ENCODE data around the gene RTP3. TPM values are rescaled to one million over a fixed set of nuclear protein-coding genes. Genes with fewer than 3 reads are reported as not detected.

RTP3 gene
- total RNA-seq, 1 donor, result not detected

GRCh38 chr3:46549989-46550388 lies 52.2 kb downstream of the RTP3 start:
- no peak for TF ChIP-seq CTCF (IDR thresholded peaks at IDR 0.05; ENCODE audit: insufficient read depth, low read length)
- no peak for DNase-seq (ENCODE audit: low read depth)
- H3K4me3 ChIP-seq (ENCODE audit: low read depth, low read length), result no peak overlapping the region

Other genes with a start within 250 kb of the RTP3 start
- under 0.01 TPM in 1 of 2 replicates, not detected in the other for gene CCR2, start 143.9 kb upstream of the RTP3 start, total RNA-seq (ENCODE audit: low replicate concordance)
- not detected in 2 replicates for gene CCR5, start 127.0 kb upstream of the RTP3 start, total RNA-seq (ENCODE audit: low replicate concordance)
- gene CCRL2, start 90.7 kb upstream of the RTP3 start, total RNA-seq (ENCODE audit: low replicate concordance), result 0.54 TPM in 1 of 2 replicates, not detected in the other
- gene LTF, start 33.1 kb upstream of the RTP3 start, total RNA-seq (ENCODE audit: low replicate concordance), result not detected in 2 replicates
- gene LRRC2, start 68.3 kb downstream of the RTP3 start, total RNA-seq (ENCODE audit: low replicate concordance), result 7.9 and 10.1 TPM in 2 replicates
- not detected in 2 replicates for gene FAM240A, start 114.5 kb downstream of the RTP3 start, total RNA-seq (ENCODE audit: low replicate concordance)
- 0.16 and 0.18 TPM in 2 replicates for gene ALS2CL, start 195.7 kb downstream of the RTP3 start, total RNA-seq (ENCODE audit: low replicate concordance)
- gene TMIE, start 203.4 kb downstream of the RTP3 start, total RNA-seq (ENCODE audit: low replicate concordance), result not detected in 2 replicates
- not detected in 2 replicates for gene PRSS50, start 219.9 kb downstream of the RTP3 start, total RNA-seq (ENCODE audit: low replicate concordance)

Measured in fibroblast of the aortic adventitia (primary cell).